Hematopoietic multipotent progenitor cell treated with erythropoietin and hydrocortisone succinate and interleukin-3 and kit ligand, for 6 days (in vitro differentiated cells): ENCODE results near the gene TMEM176B.
"Not testable (repeated sequence)": the region's sequence is repeated elsewhere in the genome, so short reads cannot be mapped to it uniquely, and the experiment has no call there.

Experiments
- DNase-seq: peaks from one replicate; pipeline ENCODE4 v3.0.0-alpha.2; 2015

Gene TMEM176B

GRCh38 chr7:150820578-150821198 is 20.5 kb upstream of the TMEM176B start:
- DNase-seq, result no peak

DNA sequence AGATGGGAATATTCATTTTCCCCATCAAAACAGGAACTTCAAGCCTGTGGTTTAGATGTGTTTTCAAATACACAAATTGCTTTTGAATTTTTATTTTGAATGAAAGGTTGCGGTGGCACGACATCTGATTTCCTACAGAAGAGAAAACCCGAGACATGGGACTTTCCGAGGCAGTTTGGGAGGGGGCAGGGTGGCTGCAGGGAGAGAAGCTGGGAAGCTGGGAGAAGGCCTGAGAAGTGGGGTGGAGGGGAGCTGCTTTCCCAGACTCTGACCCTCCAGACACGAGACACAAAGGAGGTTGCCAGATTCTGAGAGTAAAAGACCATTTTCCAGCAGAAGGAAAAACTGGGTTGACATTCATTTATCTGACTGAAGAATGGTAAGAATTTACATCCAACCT is 20.0 kb upstream of the TMEM176B start:
- DNase-seq, result no peak

DNA sequence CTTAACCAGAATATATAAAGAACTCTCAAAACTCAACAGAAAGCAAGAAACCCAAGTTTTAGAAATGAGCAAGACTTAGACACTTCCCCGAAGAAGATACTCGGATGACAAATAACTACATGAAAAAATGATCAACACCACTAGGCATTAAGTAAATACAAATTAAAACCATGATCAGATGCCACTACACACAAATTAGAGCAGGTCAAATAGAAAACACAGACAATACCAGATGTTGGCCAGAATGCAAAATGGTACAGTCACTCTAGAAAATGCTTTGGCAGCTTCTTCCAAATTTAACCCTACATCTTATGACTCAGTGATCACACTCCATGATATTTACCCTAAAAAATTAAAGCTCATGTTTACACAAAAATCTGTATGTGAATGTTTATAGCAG is 18.8 kb upstream of the TMEM176B start:
- no peak for DNase-seq

- DNase-seq, result no peak
These were observed 14.3 kb upstream of the TMEM176B start for GRCh38 chr7:150814328-150815001.

DNA sequence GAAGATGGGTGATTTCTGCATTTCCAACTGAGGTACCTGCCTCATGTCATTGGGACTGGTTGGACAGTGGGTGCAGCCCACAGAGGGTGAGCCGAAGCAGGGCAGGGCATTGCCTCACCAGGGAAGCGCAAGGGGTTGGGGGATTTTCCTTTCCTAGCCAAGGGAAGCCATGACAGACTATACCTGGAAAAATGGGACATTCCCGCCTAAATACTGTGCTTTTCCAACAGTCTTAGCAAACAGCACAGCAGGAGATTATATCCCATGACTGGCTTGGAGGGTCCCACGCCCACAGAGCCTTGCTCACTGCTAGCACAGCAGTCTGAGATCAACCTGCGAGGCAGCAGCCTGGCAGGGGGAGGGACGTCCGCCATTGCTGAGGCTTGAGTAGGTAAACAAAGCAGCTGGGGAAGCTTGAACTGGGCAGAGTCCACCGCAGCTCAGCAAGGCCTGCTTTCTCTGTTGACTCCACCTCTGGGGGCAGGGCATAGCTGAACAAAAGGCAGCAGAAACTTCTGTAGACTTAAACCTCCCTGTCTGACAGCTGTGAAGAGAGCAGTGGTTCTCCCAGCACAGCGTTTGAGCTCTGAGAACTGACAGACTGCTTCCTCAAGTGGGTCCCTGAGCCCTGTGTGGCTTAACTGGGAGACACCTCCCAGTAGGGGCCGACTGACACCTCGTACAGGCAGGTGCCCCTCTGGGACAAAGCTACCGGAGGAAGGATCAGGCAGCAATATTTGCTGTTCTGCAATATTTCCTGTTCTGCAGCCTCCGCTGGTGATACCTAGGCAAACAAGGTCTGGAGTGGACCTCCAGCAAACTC is 7.7 kb upstream of the TMEM176B start:
- not testable (repeated sequence) for DNase-seq

GRCh38 chr7:150806863-150807262 is 6.7 kb upstream of the TMEM176B start:
- DNase-seq, result no peak

GRCh38 chr7:150806454-150806853 is 6.3 kb upstream of the TMEM176B start:
- DNase-seq, result no peak

- DNase-seq, result no peak
These were observed 5.7 kb upstream of the TMEM176B start for GRCh38 chr7:150805864-150806263.

DNA sequence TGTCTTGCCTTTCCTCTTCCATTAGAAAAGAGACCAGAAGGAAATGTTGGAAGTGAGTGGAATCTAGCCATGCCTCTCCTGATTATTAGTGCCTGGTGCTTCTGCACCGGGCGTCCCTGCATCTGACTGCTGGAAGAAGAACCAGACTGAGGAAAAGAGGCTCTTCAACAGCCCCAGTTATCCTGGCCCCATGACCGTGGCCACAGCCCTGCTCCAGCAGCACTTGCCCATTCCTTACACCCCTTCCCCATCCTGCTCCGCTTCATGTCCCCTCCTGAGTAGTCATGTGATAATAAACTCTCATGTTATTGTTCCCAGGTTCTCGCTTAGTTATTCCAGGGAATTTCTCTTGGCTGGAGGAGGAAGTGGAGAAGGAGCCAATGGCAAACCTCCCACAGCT is 4.6 kb upstream of the TMEM176B start:
- DNase-seq, result no peak

DNA sequence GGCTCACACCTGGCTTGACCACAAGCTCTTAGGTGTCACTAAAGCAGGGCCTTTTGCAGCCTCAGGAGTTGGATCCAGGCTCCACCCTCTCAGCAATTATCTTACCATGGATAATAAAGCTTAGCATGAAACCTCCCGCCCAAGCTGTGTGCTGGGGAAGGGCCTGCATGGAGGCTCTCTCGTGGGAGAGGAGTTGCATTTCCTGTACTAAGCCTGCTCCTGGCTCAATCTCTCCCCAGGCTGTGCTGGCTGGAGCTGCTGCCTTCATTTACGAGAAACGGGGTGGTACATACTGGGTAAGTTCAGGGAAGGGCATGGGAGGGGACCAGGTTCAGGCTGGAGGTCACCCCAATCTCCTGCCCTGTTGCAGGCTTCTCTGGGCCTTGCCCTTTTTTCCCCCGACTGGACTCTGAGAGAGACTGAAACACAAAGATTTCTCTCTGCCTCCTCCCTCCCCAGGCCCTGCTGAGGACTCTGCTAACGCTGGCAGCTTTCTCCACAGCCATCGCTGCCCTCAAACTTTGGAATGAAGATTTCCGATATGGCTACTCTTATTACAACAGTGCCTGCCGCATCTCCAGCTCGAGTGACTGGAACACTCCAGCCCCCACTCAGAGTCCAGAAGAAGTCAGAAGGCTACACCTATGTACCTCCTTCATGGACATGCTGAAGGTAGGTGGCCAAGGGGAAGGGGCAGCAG is 3.1 kb upstream of the TMEM176B start:
- DNase-seq, result no peak

- no peak for DNase-seq
These were observed 2.0 kb upstream of the TMEM176B start for GRCh38 chr7:150801946-150802771.

GRCh38 chr7:150801242-150801945 is 1.2 kb upstream of the TMEM176B start:
- no peak for DNase-seq

GRCh38 chr7:150800581-150801241 is 547 bp upstream of the TMEM176B start, which contains the start of gene TMEM176A:
Gene TMEM176A, plus strand, starts transcription at chr7:150800769. Its CDS starts 782 bp downstream, at chr7:150801551.
- no peak for DNase-seq

- DNase-seq, result no peak
These were observed 1.0 kb downstream of the TMEM176B start for GRCh38 chr7:150799156-150799555.

GRCh38 chr7:150797661-150798060 is 2.5 kb downstream of the TMEM176B start:
- no peak for DNase-seq

DNA sequence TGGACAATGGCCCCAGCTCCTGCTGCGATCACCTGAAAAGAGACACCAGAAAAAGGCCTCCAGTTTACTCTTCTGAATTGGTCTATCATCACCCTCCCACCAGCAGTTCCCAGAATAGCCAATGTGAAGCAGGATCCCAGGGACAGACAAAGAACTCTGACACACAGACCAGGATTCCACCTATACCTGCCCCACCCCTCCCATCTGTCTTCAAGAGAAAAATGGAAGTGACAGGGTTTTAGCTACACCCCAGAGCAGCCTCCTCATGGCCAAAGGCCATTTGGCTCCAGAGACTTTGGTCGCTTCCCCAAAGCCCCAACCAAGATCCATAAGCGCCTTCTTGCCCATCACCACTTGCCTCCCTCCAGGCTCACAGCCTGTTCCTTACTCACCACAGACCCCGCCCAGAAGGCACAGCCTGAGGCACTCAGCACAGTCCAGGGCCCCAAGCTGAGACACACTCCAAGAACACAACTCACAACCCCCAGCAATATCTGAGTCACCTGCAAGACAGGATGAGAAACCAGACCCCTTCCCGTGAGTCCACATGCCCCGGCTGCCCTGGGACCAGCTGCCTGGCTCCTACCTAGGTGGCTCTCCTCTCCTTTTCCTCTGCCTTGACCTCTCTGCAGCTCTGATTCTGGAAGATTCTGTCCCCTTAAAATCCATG is 6.5 kb downstream of the TMEM176B start:
- DNase-seq, result no peak

- DNase-seq, result no peak
These were observed 8.3 kb downstream of the TMEM176B start for GRCh38 chr7:150791746-150792452.

- no peak for DNase-seq
These were observed 8.9 kb downstream of the TMEM176B start for GRCh38 chr7:150791304-150791703.

- no peak for DNase-seq
These were observed 9.6 kb downstream of the TMEM176B start for GRCh38 chr7:150790416-150791075.
